Fibroblast of pulmonary artery (primary cell): Measurements from ENCODE around the gene CD40LG.

Experiments
- DNase-seq: peaks from one replicate; pipeline ENCODE4 v3.0.0-alpha.2; 2010; ENCODE audit warnings: low read depth
- H3K4me3 ChIP-seq: replicated peaks from 2 replicates; pipeline ENCODE4 v1.5.1; 2011; ENCODE audit warnings: low read depth, mild to moderate bottlenecking, control low read depth, low read length, moderate library complexity
- TF ChIP-seq, protein P1 (sequence below): IDR thresholded peaks from 2 replicates; pipeline ENCODE4 v1.5.1; 2011; ENCODE audit warnings: mild to moderate bottlenecking, control low read depth, low read length, inconsistent platforms; ENCODE audit errors: missing control alignments

CD40LG gene

DNA sequence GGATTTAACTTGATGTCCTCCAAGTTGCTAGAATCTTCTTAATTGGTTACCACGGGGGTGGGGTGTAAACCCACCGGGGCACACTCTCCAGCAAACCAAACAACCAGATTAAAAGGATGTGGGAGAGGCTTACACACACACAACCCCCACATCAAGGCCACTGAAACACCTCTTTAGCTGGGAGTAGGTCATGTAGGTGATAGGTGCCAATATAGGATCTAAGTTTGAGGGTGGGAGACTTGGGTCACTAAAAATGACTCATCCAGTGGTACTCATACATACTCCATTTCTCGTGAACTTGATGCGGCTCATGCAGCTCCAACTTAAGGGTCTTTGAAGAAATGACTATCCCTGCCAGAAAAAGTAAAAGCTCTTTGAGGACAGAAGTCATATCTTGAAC is 20.5 kb upstream of the CD40LG start:
- H3K4me3 ChIP-seq, result no peak overlapping the region
- no peak for DNase-seq
- TF ChIP-seq, protein P1, sequence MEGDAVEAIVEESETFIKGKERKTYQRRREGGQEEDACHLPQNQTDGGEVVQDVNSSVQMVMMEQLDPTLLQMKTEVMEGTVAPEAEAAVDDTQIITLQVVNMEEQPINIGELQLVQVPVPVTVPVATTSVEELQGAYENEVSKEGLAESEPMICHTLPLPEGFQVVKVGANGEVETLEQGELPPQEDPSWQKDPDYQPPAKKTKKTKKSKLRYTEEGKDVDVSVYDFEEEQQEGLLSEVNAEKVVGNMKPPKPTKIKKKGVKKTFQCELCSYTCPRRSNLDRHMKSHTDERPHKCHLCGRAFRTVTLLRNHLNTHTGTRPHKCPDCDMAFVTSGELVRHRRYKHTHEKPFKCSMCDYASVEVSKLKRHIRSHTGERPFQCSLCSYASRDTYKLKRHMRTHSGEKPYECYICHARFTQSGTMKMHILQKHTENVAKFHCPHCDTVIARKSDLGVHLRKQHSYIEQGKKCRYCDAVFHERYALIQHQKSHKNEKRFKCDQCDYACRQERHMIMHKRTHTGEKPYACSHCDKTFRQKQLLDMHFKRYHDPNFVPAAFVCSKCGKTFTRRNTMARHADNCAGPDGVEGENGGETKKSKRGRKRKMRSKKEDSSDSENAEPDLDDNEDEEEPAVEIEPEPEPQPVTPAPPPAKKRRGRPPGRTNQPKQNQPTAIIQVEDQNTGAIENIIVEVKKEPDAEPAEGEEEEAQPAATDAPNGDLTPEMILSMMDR, result no peak

DNA sequence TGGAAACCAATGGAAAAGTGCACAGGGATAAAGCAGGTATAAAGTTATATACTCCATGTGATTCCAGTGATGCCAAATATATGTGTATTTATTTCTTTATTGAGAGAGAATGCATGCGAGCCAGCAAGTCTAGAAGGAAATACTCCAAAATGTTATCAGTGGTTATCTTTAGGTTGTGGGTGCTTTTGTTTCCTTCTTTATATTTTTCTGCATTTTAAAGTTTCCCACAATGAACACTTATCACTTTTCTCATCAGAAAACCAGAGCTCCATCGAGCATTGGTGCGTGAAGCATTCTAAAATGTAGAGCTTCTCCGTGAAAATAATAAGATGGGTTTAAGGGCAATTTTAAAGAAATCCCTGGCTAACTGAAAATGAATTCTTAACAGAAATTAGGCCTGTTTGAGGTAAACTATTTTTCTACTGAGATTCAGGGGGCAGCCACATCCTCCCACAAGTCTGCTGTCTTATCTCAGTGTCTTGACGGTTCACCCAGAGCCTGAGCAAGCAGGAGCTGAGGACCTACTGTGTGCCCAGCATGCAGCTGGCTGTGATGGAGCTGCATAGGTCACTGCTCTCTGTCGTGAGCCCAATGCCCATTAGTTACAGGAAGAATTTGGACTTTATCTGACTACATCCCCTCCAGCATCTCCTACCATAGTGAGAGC is 18.7 kb upstream of the CD40LG start:
- DNase-seq, result no peak
- TF ChIP-seq, protein P1, result no peak
- no peak overlapping the region for H3K4me3 ChIP-seq

DNA sequence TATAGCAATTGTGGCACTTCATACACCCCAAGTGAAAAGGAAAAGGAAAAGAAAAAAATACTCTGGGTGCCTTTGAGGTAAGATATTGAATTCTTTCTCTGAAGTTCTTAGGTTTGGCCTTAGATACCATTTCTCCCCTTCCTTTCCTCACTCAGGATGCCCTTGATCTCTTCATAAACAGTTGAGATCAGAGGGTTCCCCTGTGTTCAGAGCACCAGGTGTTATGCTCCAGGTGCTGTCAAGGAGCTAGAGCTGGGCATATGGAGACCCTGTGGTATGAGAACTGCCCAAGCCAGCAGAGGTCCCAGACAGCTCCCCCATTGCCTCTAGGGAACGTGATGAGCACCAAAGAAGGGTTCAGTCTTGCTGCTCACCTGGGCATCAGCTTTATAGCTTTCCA is 17.1 kb upstream of the CD40LG start:
- H3K4me3 ChIP-seq, result no peak overlapping the region
- no peak for DNase-seq
- TF ChIP-seq, protein P1, result no peak

DNA sequence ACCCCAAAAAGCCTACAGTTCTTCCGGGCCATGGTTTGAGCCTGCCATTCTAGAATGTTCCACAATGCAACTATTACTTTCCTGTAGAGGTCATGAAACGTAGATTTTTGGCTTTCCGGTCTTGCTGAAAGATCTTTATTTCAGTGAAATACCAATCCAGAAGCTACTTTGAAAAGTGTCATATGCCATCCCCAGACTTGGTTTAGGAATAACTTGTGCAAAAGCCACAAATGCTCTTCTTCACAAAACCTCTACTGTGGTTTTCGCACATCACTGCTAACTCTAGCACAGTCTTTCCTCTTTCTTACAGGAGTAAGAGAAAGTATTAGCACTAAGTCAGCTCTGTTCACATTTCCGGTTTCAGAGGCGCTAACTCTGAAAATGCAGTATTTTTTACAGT is 12.7 kb upstream of the CD40LG start:
- TF ChIP-seq, protein P1, result no peak
- H3K4me3 ChIP-seq, result no peak overlapping the region
- no peak for DNase-seq

DNA sequence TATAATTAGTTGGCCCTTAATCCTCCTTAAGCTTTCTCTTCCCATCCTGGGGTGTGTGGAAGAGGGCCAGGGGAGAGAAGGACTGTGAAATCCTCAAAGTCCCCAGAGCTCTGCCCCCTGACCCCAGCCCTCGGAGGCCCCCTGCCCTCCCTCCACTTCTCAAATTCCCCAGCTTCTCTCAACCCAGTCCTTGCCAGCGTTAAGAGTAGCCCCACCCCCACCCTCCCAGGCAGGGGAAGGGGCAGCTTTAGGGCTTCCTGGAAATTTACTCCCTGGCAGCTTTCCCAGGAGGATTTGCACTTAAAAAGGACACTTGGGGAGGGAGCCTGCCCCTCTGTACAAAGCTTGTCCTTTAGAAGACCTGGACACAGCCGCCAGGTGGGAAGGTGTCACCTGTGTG is 11.8 kb upstream of the CD40LG start:
- TF ChIP-seq, protein P1, result no peak
- H3K4me3 ChIP-seq, result no peak overlapping the region
- no peak for DNase-seq

DNA sequence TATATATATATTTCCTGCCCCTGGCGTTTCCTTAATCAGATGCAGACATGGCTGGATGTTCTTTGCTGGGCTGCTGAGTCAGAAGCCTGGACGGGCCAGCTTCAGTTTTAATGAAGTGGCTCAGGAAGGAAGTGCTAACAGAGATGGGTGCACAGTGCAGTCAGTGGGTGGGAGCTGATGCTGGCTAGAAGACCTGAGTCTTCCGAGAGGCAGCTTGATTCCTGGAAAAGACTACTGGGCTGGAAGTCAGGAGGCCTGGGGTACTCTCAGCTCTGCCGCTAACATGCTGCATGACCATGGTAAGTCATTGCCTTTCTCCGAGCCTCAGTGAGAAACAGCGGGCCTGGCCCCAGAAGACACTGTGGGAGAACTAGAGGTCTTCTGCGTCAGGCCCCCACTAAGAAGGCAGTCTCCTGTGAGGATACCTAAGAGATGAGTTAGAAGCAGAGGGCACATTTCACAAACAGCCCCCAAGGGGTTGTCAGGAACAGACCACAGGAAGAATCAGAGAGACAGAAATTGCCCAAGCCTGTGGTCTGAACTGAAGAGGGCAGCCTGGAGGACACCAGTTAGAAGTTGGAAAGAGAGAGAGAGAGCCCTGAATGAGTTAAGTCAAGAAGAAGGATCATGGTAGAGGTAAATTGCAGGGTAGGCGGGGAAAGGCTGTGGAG is 8.3 kb upstream of the CD40LG start:
- TF ChIP-seq, protein P1, result no peak
- DNase-seq, result peak; percentile 1
- H3K4me3 ChIP-seq, result no peak overlapping the region

DNA sequence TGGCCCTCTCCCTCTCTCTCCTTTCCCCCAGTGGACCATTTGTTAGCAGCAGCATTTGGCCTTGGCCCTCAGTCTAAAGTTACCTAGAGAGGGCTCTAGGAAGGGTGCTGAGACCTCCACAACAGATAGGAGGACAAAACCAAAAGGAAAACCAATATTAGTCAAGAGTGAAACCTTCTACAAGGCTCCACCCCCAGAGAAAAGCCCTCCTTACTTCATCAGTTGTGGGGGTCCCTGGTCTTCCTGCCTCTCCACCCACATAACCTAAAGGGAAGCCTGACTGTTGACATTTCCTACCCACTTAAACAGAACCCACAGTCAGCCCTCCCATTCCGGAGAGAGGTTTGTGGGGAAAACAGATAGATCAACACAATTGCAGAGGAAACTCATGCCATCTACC is 4.7 kb upstream of the CD40LG start:
- no peak overlapping the region for H3K4me3 ChIP-seq
- TF ChIP-seq, protein P1, result no peak
- no peak for DNase-seq
